Lower lobe of right lung (tissue), 2 donors: ENCODE data around the gene KLF16. TPM values are rescaled to one million over a fixed set of nuclear protein-coding genes. Genes with fewer than 3 reads are reported as not detected.

Source experiments
- ATAC-seq, 2 donors: fragments of 200-7000 bp; cut with Tn5 transposase; one replicate each; pipeline ENCODE4 v1.9.1; 2020 to 2022; ENCODE audit warnings: mild to moderate bottlenecking in 2 of 2, moderate library complexity in 2 of 2
- DNase-seq: peaks from one replicate; pipeline ENCODE4 v3.0.0-alpha.2; 2020
- H3K27ac ChIP-seq: fragments of 200-600 bp; one replicate; pipeline ENCODE4 v1.8.0; 2022
- H3K27me3 ChIP-seq: fragments of 200-600 bp; one replicate; pipeline ENCODE4 v1.8.0; 2022; ENCODE audit warnings: low read depth
- H3K36me3 ChIP-seq: fragments of 200-600 bp; one replicate; pipeline ENCODE4 v1.8.0; 2022; ENCODE audit warnings: mild to moderate bottlenecking
- H3K4me1 ChIP-seq: fragments of 200-600 bp; one replicate; pipeline ENCODE4 v1.8.0; 2022
- H3K4me3 ChIP-seq: fragments of 200-600 bp; one replicate; pipeline ENCODE4 v1.8.0; 2022; ENCODE audit warnings: mild to moderate bottlenecking
- H3K9me3 ChIP-seq: fragments of 200-600 bp; one replicate; pipeline ENCODE4 v1.8.0; 2022
- CTCF ChIP-seq: fragments of 200-600 bp; IDR thresholded peaks from one replicate; pipeline ENCODE4 v1.8.0; 2022; ENCODE audit warnings: antibody characterized with exemption, mild to moderate bottlenecking
- intact Hi-C: fragments of 100-400 bp; cut with DNase I; formaldehyde crosslinking; loops from one replicate; pipeline ENCODE4 v1.11.0; 2022
- total RNA-seq: library from RNA; stranded (reverse); fragmentation: NEBNext Ultra II Directional; extraction: Animal tissue kit (Norgen Biotek cat#: 25700); gene quantifications from one replicate; pipeline ENCODE4 v1.2.1, GENCODE V29; 2021
- donor health status: DM: no; HTN: yes; CAD: no; lungs with severe emphysema.

KLF16 gene
- total RNA-seq, 1 donor from 2014 or later = 22.2 TPM

- no peaks in the 10 kb centered on the region for H3K9me3 ChIP-seq
- H3K4me1 ChIP-seq = peaks cover 44% of the 10 kb centered on the region
- H3K4me3 ChIP-seq = peak overlapping the region; percentile 80
- intact Hi-C loops = no loop called here
- peak overlapping the region; percentile 90 for H3K27ac ChIP-seq
- no peaks in the 10 kb centered on the region for H3K36me3 ChIP-seq
- ATAC-seq (peak; percentile 91 to 94), DNase-seq (peak; percentile 93)
- no peaks in the 10 kb centered on the region for H3K27me3 ChIP-seq
- TF ChIP-seq CTCF = no peak
Measured at GRCh38 chr19:1863638-1864479, 480 bp upstream of the KLF16 start.

- intact Hi-C loops = no loop called here
- H3K4me1 ChIP-seq = peaks cover 56% of the 10 kb centered on the region
- H3K4me3 ChIP-seq = peak overlapping the region; percentile 72
- peak overlapping the region; percentile 56 for H3K27ac ChIP-seq
- no peaks in the 10 kb centered on the region for H3K36me3 ChIP-seq
- H3K9me3 ChIP-seq = no peaks in the 10 kb centered on the region
- no peak for TF ChIP-seq CTCF
- no peaks in the 10 kb centered on the region for H3K27me3 ChIP-seq
- ATAC-seq = no peak
- no peak for DNase-seq
Measured at GRCh38 chr19:1862424-1863327, 703 bp downstream of the KLF16 start.

GRCh38 chr19:1862068-1862423, 1.3 kb downstream of the KLF16 start:
- intact Hi-C loops = no loop called here

GRCh38 chr19:1861599-1862031, 1.8 kb downstream of the KLF16 start:
- DNase-seq (no peak), ATAC-seq (no peak)
- H3K36me3 ChIP-seq = no peaks in the 10 kb centered on the region
- H3K27me3 ChIP-seq = no peaks in the 10 kb centered on the region
- peak overlapping the region; percentile 72 for H3K4me3 ChIP-seq
- H3K9me3 ChIP-seq = no peaks in the 10 kb centered on the region
- TF ChIP-seq CTCF = no peak
- H3K27ac ChIP-seq = no peak overlapping the region
- peaks cover 66% of the 10 kb centered on the region for H3K4me1 ChIP-seq
- intact Hi-C loops = no loop called here

More at GRCh38 chr19:1862068-1862423, 1.3 kb downstream of the KLF16 start:
- DNase-seq = no peak
- H3K4me3 ChIP-seq = peak overlapping the region; percentile 72
- H3K36me3 ChIP-seq = no peaks in the 10 kb centered on the region
- H3K9me3 ChIP-seq = no peaks in the 10 kb centered on the region
- no peak for ATAC-seq
- no peaks in the 10 kb centered on the region for H3K27me3 ChIP-seq
- TF ChIP-seq CTCF = no peak
- H3K27ac ChIP-seq = peak overlapping the region; percentile 4
- peaks cover 62% of the 10 kb centered on the region for H3K4me1 ChIP-seq

DNA sequence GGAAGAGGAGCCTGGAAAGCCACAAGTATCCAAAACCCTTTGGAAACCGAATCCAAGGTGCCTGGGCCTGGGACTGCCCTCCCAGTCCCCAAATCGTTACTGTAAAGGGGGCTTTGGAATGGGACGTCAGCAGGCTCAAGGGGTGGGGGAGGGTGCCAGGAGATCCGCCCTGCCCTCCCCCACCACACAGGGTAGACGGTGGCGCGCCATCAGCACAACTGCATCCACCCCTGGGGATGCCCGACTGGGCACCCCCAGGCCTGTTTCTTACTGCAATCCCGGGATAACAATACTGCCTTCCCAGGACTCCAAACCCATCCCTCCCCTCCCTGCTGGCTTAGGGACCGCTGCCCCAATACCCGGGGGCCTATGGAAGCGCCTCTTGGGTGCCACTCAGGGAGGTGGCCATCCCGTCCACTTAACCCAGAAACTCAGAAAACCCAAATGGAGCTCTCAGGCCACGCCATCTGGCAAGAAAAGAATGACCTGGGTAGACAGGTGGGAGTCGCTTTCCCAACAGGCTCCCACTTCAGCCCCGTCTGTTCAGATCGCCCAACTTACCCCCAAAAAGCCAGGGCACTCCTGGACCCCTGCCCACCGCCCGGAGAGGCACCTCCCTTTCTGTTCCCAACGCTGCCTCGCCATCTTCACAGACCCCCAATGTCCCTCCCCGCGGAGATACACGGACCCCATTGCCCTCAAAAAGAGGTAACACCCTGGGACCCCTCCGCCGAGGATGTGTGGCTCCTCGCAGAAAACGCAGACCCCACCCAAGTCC, 2.4 kb downstream of the KLF16 start:
- intact Hi-C loops = no loop called here

More for the DNA sequence above, 2.4 kb downstream of the KLF16 start:
- no peaks in the 10 kb centered on the region for H3K27me3 ChIP-seq
- TF ChIP-seq CTCF = no peak
- peak overlapping the region; percentile 72 for H3K4me3 ChIP-seq
- no peaks in the 10 kb centered on the region for H3K36me3 ChIP-seq
- H3K27ac ChIP-seq = no peak overlapping the region
- no peak for ATAC-seq
- no peaks in the 10 kb centered on the region for H3K9me3 ChIP-seq
- H3K4me1 ChIP-seq = peaks cover 73% of the 10 kb centered on the region
- DNase-seq = no peak
